Common myeloid progenitor, CD34-positive (primary cell): ENCODE results near the gene FMNL2.

Experiments used
- CTCF ChIA-PET: fragments of 350-600 bp; sonication (Branson Sonifier 250); formaldehyde crosslinking; loops from one replicate; lab custom pipeline; 2021; ENCODE audit warnings: antibody characterized with exemption; lab: Charles Lee
- POLR2A ChIA-PET: fragments of 350-600 bp; sonication (Branson Sonifier 250); formaldehyde crosslinking; loops from one replicate; lab custom pipeline; 2021; ENCODE audit warnings: antibody characterized with exemption; lab: Charles Lee
- DNase-seq, 3 donors: peaks; one replicate each; pipeline versions ENCODE4 v3.0.0 to v3.0.0-alpha.2; 2013
- H3K27ac ChIP-seq, 2 experiments: 1 replicate in 1 of 2; 2 replicates in 1 of 2; pipeline ENCODE4 v1.7.0; 2013; ENCODE audit warnings: inconsistent platforms in 2 of 2, low read length in 2 of 2, mild to moderate bottlenecking in 2 of 2, low read depth in 1 of 2, moderate library complexity in 1 of 2; ENCODE audit not compliant: severe bottlenecking in 2 of 2, insufficient read depth in 1 of 2, poor library complexity in 1 of 2
- H3K27me3 ChIP-seq, 5 experiments: replicated peaks in 2 of 5; 1 replicate in 3 of 5; 2 replicates in 2 of 5; pipeline versions ENCODE4 v1.6.1 to v1.7.0; 2013; ENCODE audit warnings: low read length in 4 of 5, mild to moderate bottlenecking in 2 of 5, moderate library complexity in 2 of 5, inconsistent platforms in 1 of 5; ENCODE audit not compliant: insufficient read depth in 5 of 5, control insufficient read depth in 4 of 5
- H3K36me3 ChIP-seq, 4 experiments: 1 replicate in 2 of 4; 2 replicates in 2 of 4; pipeline versions ENCODE4 v1.6.1 to v1.7.0; 2013; ENCODE audit warnings: low read length in 3 of 4, control low read depth in 1 of 4, mild to moderate bottlenecking in 1 of 4; ENCODE audit not compliant: control insufficient read depth in 4 of 4, insufficient read depth in 4 of 4
- H3K4me1 ChIP-seq, 4 experiments: 1 replicate in 3 of 4; 2 replicates in 1 of 4; pipeline versions ENCODE4 v1.6.1 to v1.7.1; 2013; ENCODE audit warnings: low read length in 3 of 4, mild to moderate bottlenecking in 3 of 4, control low read depth in 1 of 4, inconsistent platforms in 1 of 4, moderate library complexity in 1 of 4; ENCODE audit not compliant: control insufficient read depth in 4 of 4, insufficient read depth in 4 of 4; ENCODE audit errors: control extremely low read depth in 1 of 4
- H3K4me3 ChIP-seq, 7 experiments: 1 replicate in 4 of 7; 2 replicates in 3 of 7; pipeline versions ENCODE4 v1.5.1 to v1.7.0; 2013; ENCODE audit warnings: mild to moderate bottlenecking in 7 of 7, low read length in 6 of 7, moderate library complexity in 6 of 7, inconsistent platforms in 2 of 7, low read depth in 2 of 7, control low read depth in 1 of 7; ENCODE audit not compliant: insufficient read depth in 4 of 7, control insufficient read depth in 1 of 7; ENCODE audit errors: extremely low read depth in 1 of 7
- H3K9me3 ChIP-seq, 5 experiments: 1 replicate in 4 of 5; 2 replicates in 1 of 5; pipeline versions ENCODE4 v1.6.1 to v1.7.1; 2013; ENCODE audit warnings: low read length in 4 of 5, mild to moderate bottlenecking in 2 of 5, inconsistent platforms in 1 of 5, low read depth in 1 of 5, moderate library complexity in 1 of 5; ENCODE audit not compliant: control insufficient read depth in 4 of 5, insufficient read depth in 2 of 5; ENCODE audit errors: control extremely low read depth in 1 of 5
- WGBS: methylation state at CpG from one replicate; pipeline ENCODE4 v1.1.5; 2013; ENCODE audit not compliant: insufficient coverage; 5-methylcytosine and 5-hydroxymethylcytosine counted together

FMNL2 gene

GRCh38 chr2:152413228-152414030 lies 78.5 kb downstream of the FMNL2 start:
- DNase-seq, result no peak
- CTCF ChIA-PET, result interaction anchor here (1.4 kb wide), 1 partner anchor 16 kb away, joined by 3 read pairs; no protein-coding TSS in a partner anchor
- H3K4me1 ChIP-seq, result peaks cover 7 to 27% (median 13%) of the 10 kb centered on the region in 4 experiments
- WGBS, result 100% methylated on average over 2 of the region's 3 CpGs
- H3K9me3 ChIP-seq, result no peaks in the 10 kb centered on the region
- no peaks in the 10 kb centered on the region for H3K36me3 ChIP-seq
- H3K27me3 ChIP-seq, result no peaks in the 10 kb centered on the region
- POLR2A ChIA-PET, result no interaction called here
- H3K4me3 ChIP-seq, result no peak overlapping the region
- H3K27ac ChIP-seq, result no peak overlapping the region

GRCh38 chr2:152415231-152415642 lies 80.3 kb downstream of the FMNL2 start:
- CTCF ChIA-PET, result interaction anchor here (0.8 to 1.7 kb wide), 5 partner anchors 10 to 226 kb away, joined by 3 read pairs; no protein-coding TSS in a partner anchor
- Histone ChIP-seq H3K36me3 (no peaks in the 10 kb centered on the region), H3K4me1 (peaks cover 7 to 30% (median 15%) of the 10 kb centered on the region in 4 experiments), H3K27me3 (no peaks in the 10 kb centered on the region), H3K4me3 (no peak overlapping the region), H3K9me3 (no peaks in the 10 kb centered on the region), H3K27ac (no peak overlapping the region)
- 87% methylated on average over 3 of the region's 3 CpGs for WGBS
- POLR2A ChIA-PET, result no interaction called here
- DNase-seq, result no peak

- Histone ChIP-seq H3K36me3 (no peaks in the 10 kb centered on the region), H3K27ac (no peak overlapping the region), H3K4me1 (peaks cover 3 to 30% (median 11%) of the 10 kb centered on the region in 4 experiments), H3K4me3 (no peak overlapping the region), H3K9me3 (no peaks in the 10 kb centered on the region), H3K27me3 (no peaks in the 10 kb centered on the region)
- ChIA-PET CTCF (interaction anchor here (0.6 to 1.7 kb wide), 5 partner anchors 10 to 226 kb away, joined by 3 read pairs; no protein-coding TSS in a partner anchor), POLR2A (no interaction called here)
- WGBS, result 77% methylated on average over 3 of the region's 3 CpGs
- DNase-seq, result no peak
These were observed 80.8 kb downstream of the FMNL2 start for GRCh38 chr2:152415796-152416195.

- Histone ChIP-seq H3K9me3 (no peaks in the 10 kb centered on the region), H3K4me3 (no peak overlapping the region), H3K27me3 (no peaks in the 10 kb centered on the region), H3K4me1 (peaks cover 7 to 38% (median 16%) of the 10 kb centered on the region in 4 experiments), H3K36me3 (no peaks in the 10 kb centered on the region), H3K27ac (no peak overlapping the region)
- ChIA-PET CTCF (no interaction called here), POLR2A (no interaction called here)
- DNase-seq, result peak; percentile 24 to 68 (median 64)
- WGBS, result no CpG with 5 or more reads among the region's 3 CpGs
These were observed 83.7 kb downstream of the FMNL2 start for GRCh38 chr2:152418688-152419087.

- ChIA-PET POLR2A (no interaction called here), CTCF (interaction anchor here (0.8 to 1.2 kb wide), 2 partner anchors 8 to 12 kb away, joined by 3 read pairs; no protein-coding TSS in a partner anchor)
- Histone ChIP-seq H3K36me3 (no peaks in the 10 kb centered on the region), H3K9me3 (no peaks in the 10 kb centered on the region), H3K27me3 (no peaks in the 10 kb centered on the region), H3K27ac (no peak overlapping the region), H3K4me3 (no peak overlapping the region), H3K4me1 (peaks cover 7 to 42% (median 16%) of the 10 kb centered on the region in 4 experiments)
- no CpG with 5 or more reads among the region's 2 CpGs for WGBS
- DNase-seq, result no peak
These were observed 85.0 kb downstream of the FMNL2 start for GRCh38 chr2:152419944-152420343.

GRCh38 chr2:152420363-152420762 lies 85.4 kb downstream of the FMNL2 start:
- peaks cover 7 to 42% (median 16%) of the 10 kb centered on the region in 4 experiments for H3K4me1 ChIP-seq
- CTCF ChIA-PET, result interaction anchor here (0.8 to 1.2 kb wide), 2 partner anchors 9 to 12 kb away, joined by 3 read pairs; no protein-coding TSS in a partner anchor
- H3K27ac ChIP-seq, result no peak overlapping the region
- H3K27me3 ChIP-seq, result no peaks in the 10 kb centered on the region
- no peak for DNase-seq
- H3K9me3 ChIP-seq, result no peaks in the 10 kb centered on the region
- no peak overlapping the region for H3K4me3 ChIP-seq
- H3K36me3 ChIP-seq, result no peaks in the 10 kb centered on the region
- WGBS, result 100% methylated on average over 3 of the region's 3 CpGs
- POLR2A ChIA-PET, result no interaction called here

- no peaks in the 10 kb centered on the region for H3K27me3 ChIP-seq
- ChIA-PET CTCF (interaction anchor here (0.8 to 1.2 kb wide), 2 partner anchors 9 to 13 kb away, joined by 3 read pairs; no protein-coding TSS in a partner anchor), POLR2A (no interaction called here)
- no peaks in the 10 kb centered on the region for H3K36me3 ChIP-seq
- peak overlapping the region in 1 of 7 experiments; percentile 26 for H3K4me3 ChIP-seq
- H3K27ac ChIP-seq, result no peak overlapping the region
- peak in 1 of 3 donors; percentile 23 for DNase-seq
- peaks cover 7 to 42% (median 16%) of the 10 kb centered on the region in 4 experiments for H3K4me1 ChIP-seq
- no peaks in the 10 kb centered on the region for H3K9me3 ChIP-seq
- WGBS, result 83% methylated on average over 1 of the region's 7 CpGs
These were observed 86.0 kb downstream of the FMNL2 start for GRCh38 chr2:152420936-152421335.
